IPS-11a (cell line): ENCODE results near the gene TMBIM6.
"Not testable (repeated sequence)": the region's sequence is repeated elsewhere in the genome, so short reads cannot be mapped to it uniquely, and the experiment has no call there.

Experiments
- H3K4me3 ChIP-seq: one replicate; pipeline ENCODE4 v1.5.1; 2013; ENCODE audit warnings: low read depth, low read length, control low read depth

TMBIM6 gene

GRCh38 chr12:49740930-49741881 lies at the start of gene TMBIM6:
Gene TMBIM6, plus strand, starts transcription at chr12:49741557. Its CDS starts 10,937 bp downstream, at chr12:49752494.
- H3K4me3 ChIP-seq = peak within 1 kb of the TSS; percentile 100

DNA sequence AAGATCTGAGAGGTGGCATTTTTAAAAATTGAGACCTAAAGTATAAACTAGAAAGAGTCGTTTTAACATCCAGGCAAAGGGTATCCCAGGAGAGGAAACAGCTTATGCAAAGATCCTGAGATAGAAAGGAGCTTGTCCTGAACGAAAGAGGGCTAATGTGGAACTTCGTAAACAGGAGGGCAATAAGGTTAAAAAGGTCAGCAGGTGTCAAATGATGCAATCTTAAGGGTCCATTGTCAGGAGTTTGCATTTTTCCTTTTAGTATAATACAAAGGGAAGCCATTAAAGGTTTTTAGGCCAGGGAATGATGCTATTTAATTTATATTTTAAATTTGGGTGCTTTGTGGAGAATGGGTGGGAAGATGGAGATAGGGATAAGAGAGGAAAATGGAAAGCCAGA lies 48.5 kb upstream of the TMBIM6 start:
- H3K4me3 ChIP-seq = no peak overlapping the region

DNA sequence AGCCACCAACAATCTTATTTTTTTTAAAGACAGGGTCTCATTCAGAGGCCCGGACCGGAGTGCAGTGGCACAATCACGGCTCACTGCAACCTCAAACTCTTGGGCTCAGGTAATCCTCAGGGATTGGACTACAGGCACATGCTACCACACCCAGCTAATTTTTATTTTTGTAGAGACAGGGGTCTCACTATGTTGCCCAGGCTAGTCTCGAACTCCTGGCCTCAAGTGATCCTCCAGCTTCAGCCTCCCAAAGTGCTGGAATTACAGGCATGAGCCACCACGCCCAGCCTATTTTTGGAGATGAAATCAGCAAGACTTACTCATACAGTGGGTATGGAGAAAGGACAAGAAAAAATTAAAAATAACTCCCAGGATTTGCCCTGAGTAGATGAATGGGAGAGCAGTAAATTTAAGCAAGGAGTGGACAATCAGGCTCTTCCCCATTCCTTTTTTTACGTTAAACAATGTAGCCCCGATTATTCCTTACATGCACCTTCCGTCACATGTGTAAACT lies 47.4 kb upstream of the TMBIM6 start:
- H3K4me3 ChIP-seq = no peak overlapping the region

- no peak overlapping the region for H3K4me3 ChIP-seq
Observed at GRCh38 chr12:49696723-49697122, 44.6 kb upstream of the TMBIM6 start.

- no peak overlapping the region for H3K4me3 ChIP-seq
Observed at GRCh38 chr12:49697808-49698207, 43.5 kb upstream of the TMBIM6 start.

- no peak overlapping the region for H3K4me3 ChIP-seq
Observed at GRCh38 chr12:49698619-49699545, 42.5 kb upstream of the TMBIM6 start.

DNA sequence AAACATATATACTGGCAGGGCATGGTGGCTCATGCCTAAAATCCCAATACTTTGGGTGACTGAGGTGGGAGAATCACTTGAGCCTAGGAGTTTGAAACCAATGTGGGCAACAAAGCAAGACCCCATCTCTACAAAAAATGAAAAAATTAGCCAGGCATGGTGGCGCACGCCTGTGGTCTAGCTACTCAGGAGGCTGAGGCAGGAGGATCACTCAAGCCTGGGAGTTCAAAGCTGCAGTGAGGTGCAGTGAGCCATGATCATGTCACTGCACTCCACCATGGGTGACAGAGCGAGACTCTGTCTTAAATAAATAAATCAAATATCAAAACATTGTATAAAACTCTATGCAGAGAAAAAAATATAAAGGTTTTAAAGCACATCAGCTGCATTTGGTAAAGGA lies 39.3 kb upstream of the TMBIM6 start:
- H3K4me3 ChIP-seq = no peak overlapping the region

DNA sequence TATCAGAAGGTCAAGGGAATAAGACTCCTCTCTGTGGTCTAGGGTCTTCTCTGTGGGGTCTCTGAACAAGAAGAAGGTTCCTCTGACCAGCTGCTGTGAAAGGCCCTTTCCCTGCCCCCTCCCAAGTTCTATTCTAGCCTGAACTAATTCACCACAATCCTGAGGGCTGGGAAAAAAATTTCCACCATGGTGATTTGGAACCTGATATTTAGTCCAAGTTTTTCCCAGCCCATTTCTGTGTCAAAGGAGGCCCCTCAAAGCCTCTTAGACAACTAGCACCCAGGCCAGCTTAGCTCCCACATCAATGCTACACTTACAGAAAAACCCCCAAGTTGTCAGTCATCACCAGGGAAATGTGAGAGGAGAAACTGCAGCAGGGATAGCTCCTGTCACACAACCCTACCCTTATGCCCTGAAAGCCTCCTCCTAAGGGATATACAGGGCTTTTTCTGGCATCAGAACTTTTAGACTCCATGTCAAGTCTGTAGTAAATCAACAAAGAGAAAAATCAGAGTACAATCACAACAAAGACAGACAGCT lies 38.6 kb upstream of the TMBIM6 start:
- H3K4me3 ChIP-seq = no peak overlapping the region

GRCh38 chr12:49703647-49704137 lies 37.7 kb upstream of the TMBIM6 start:
- no peak overlapping the region for H3K4me3 ChIP-seq

DNA sequence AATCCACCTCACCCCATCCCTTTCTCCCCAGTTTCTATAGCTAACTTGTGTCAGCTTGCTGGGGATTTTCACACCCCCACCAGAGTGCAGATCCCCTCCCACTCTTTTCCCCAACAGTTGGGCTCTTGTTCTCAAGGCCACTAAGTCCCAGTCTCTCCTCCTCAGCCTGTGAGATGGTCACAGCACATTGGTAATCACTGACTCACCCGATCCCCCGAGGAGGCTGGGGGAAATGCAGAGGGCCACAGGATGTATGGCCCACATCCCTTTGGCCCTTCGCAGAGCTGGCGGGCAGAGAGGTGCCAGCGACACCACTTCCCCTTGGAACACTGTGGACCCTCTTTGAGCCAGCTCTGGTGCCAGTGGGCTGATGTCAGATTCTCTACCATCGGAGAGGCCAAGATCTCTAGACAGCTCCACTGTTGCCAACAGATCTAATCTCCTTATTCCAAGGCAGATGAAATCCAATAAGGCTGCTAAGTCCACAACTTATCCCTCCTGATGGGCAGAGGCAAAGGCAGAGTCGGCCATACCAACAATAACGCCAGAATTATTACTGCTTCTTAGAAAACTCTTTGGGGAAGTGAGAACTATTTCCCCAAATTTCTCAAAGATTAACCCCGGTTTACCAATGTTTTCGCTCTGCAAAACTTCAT lies 35.8 kb upstream of the TMBIM6 start:
- peak overlapping the region; percentile 72 for H3K4me3 ChIP-seq

DNA sequence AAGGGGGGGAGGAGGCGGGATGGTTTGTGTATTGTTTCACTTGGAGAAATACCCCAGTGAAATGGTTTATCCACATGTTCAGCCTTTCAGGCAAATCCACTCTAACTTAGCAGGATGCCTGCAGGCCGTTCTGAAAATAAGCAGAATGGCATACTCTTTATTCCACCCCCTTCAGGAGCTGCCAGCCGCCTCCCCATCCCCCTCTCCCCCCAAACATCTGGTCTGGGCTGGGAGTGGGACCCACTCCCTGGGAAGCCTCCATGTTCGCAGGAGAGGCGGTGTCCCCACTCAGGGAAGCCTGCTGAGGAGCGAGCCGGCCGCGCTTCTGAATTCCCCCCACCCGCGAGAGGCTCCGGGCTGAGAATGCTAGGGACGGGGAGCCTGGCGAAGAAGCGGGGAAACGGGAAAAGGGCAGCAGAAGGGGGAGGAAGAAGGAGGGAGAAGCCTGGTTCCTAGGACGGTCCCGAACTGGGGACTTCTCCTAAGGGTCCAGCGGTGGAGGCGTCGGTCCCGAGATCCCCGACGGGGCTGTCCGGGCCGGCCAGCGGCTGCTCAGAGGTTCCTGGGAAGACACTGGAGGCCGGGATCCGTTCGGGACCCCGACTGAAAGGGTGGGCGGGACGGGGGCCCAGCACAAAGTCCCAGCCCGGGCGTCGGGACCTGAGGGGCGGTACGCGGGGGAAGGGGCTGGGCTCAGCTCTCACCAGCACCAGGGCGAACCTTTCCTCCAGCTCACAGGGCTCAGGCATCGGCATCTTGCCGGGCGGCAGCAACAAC lies 34.8 kb upstream of the TMBIM6 start:
- peak overlapping the region; percentile 72 for H3K4me3 ChIP-seq

- peak within 1 kb of the TSS; percentile 72 for H3K4me3 ChIP-seq
Observed at GRCh38 chr12:49707128-49707811, 34.1 kb upstream of the TMBIM6 start, which contains the start of gene FMNL3. Gene FMNL3, minus strand, starts transcription at chr12:49707405. Its CDS starts 225 bp downstream, at chr12:49707180.

GRCh38 chr12:49707812-49708147 lies 33.6 kb upstream of the TMBIM6 start:
- no peak overlapping the region for H3K4me3 ChIP-seq

DNA sequence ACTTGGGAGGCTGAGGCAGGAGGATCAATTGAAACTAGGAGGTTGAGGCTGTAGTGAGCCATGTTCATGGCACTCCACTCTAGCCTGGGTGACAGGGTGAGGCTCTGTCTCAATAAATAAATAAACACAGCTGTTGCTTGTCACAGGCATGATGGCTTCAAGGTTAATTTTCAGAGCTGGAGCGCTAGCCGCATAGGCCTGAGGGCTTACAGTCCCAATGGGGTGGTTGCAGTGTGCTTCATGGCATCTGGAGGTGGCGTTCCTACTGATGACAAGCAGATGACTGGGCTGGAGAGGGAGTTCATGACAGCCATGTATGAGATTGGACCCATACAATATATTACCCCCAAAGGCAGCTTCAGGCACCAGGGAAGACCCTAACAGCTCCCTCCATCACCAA lies 32.5 kb upstream of the TMBIM6 start:
- H3K4me3 ChIP-seq = no peak overlapping the region

- not testable (repeated sequence) for H3K4me3 ChIP-seq
Observed at GRCh38 chr12:49713952-49714351, 27.4 kb upstream of the TMBIM6 start.

DNA sequence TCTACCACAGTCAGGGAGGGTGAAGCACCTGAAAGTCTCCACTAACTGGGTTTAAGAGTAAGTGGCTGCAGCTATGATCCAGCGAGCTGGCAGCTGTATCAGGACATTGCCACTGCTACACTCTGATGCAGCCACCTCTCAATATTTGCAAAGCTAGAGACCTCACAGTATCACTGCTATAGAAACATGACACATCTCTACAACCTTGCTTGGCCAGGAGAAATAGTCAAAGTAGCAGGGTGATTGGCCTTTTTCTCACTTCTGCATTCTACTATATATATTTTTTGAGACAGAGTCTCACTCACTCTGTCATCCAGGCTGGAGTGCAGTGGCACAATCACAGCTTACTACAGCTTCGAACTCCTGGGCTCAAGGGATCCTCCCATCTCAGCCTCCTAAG lies 24.8 kb upstream of the TMBIM6 start:
- no peak overlapping the region for H3K4me3 ChIP-seq

- not testable (repeated sequence) for H3K4me3 ChIP-seq
Observed at GRCh38 chr12:49717800-49718199, 23.6 kb upstream of the TMBIM6 start.

DNA sequence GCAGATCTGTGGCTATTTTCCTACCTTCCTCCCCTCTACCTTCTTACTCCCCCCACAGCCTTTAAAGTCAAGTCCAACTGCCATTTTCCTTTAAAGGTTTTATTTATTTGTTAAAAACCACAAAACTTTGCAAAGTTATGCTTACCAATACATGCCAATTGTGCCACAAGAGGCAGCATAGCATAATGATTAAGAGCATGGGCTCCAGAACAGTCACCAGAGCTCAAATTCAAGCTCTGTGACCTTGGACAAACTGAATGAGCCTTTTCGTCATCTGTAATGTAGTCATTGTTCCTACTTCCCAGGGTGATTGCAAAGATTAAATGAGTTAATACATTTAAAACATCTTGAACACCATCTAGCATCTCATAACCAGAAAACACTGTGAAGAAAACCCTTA lies 21.1 kb upstream of the TMBIM6 start:
- no peak overlapping the region for H3K4me3 ChIP-seq

GRCh38 chr12:49721355-49721754 lies 20.0 kb upstream of the TMBIM6 start:
- not testable (repeated sequence) for H3K4me3 ChIP-seq
